EL (cell line): ENCODE measurements around the gene GPI.
"Not testable (repeated sequence)": the region's sequence is repeated elsewhere in the genome, so short reads cannot be mapped to it uniquely, and the experiment has no call there.

ENCODE experiments used
- DNase-seq: peaks from one replicate; pipeline ENCODE4 v3.0.0-alpha.2; 2016

Gene GPI

DNA sequence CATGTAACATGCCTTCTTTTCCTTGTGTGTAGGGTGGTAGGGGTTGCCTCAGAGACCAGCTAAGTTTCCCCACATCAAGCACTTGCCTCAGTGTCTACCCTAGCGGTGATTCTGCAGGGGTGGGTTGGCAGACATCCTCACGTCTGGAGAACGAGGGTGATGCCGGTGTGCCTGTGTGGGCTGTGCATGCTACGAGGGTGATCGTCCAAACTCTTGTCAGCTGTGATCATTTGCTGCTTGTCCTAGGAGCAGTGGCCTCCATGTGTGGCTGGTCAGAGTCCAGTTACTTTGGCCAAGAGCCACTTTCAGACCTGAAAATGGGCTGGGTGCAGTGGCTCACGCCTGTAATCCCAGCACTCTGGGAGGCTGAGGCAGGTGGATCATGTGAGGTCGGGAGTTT lies 5.1 kb downstream of the GPI start:
- DNase-seq, result no peak

GRCh38 chr19:34370983-34371382 lies 6.0 kb downstream of the GPI start:
- DNase-seq, result no peak

GRCh38 chr19:34373601-34374288 lies 8.7 kb downstream of the GPI start:
- DNase-seq, result no peak

DNA sequence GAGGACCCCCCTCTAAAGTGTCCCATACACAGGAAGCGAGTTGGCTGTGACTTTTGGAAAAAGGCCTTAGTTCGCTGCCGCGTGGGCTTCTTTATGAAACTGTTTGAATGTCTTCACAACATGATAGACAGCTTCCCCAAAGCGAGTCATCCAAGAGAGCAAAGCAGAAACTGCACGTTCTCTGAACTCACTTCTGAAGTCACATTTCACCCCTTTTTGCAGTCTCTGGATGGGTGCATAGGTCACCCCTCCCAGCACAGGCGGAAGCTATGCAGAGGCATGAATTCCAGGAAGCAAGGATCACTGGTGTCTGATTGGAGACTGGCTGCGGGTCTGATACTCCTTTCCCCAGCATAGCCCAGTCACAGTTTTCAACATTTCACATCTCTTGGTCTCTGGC lies 10.6 kb downstream of the GPI start:
- no peak for DNase-seq

- no peak for DNase-seq
These were observed 15.7 kb downstream of the GPI start for GRCh38 chr19:34380639-34381241.

DNA sequence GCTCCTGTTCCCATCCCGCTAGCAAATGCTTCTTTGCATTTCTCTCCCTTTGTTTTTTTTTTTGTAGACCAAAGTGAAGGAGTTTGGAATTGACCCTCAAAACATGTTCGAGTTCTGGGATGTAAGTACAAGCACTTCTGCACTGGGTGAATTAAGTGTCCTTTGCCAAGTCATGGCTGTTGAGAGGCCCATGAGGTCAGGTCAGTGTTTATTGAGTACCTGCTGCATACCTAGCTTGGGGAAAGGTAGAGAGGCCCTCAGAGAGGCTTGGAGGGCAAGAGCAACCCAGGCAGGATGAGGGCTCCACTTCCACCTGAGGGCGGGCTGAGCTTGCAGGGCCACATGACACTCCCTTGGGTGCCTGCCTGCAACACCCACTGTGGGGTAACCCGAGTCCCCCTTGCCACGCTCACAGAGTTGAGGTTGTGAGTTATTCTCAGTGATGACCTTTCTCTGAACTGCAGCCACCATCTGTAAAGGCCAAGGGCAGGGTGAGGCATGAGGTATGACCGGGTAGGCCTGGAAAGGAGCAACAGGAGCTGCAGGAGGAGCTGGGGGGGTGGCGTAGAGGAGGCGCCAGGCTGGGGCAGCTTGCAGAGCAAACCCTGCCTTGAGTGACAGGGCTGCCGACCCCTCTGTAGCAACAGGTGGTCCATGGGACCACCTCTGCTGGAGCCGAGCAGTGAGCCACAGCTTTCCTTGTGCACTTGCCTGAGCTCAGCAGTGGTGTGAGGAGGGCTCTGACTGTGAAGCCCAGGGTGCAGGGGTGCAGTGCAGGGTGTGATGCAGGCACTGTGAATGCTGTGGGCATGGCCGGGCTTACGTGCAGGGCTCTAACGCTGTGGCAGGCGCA lies 16.6 kb downstream of the GPI start:
- no peak for DNase-seq

DNA sequence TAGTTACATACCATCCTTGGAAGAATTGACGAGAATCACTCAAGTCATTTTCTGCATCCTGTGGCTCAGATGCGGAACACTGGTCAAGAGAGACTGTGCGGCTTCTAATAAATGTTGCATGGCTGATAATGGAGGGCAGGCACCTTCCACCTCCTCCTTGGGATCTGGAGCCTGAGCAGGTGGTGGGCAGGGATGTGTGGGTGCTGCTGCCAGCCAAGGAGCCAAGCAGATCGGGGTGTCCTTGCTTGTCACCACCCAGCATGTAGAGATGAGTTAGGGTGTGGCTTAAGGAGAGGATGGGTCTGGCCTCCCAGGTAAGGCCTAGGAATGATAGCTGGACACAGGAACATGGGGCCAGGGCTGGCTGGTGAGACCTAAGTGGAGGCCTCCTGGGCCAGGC lies 17.5 kb downstream of the GPI start:
- DNase-seq, result no peak

GRCh38 chr19:34383599-34383998 lies 18.6 kb downstream of the GPI start:
- DNase-seq, result no peak

GRCh38 chr19:34386645-34387445 lies 21.8 kb downstream of the GPI start:
- DNase-seq, result no peak

DNA sequence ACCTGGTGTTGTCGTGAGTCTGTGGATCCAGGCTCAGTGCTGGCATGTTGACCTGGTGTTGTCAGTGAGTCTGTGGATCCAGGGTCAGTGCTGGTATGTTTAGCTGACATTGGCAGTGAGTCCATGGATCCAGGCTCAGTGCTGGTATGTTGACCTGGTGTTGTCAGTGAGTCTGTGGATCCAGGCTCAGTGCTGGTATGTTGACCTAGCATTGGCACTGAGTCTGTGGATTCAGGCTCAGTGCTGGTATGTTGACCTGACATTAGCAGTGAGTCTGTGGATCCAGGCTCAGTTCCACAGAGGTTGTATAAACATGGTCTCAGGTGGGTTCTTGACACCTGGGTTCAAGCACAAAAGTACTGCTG lies 22.4 kb downstream of the GPI start:
- DNase-seq, result no peak

GRCh38 chr19:34388745-34389144 lies 23.7 kb downstream of the GPI start:
- not testable (repeated sequence) for DNase-seq

DNA sequence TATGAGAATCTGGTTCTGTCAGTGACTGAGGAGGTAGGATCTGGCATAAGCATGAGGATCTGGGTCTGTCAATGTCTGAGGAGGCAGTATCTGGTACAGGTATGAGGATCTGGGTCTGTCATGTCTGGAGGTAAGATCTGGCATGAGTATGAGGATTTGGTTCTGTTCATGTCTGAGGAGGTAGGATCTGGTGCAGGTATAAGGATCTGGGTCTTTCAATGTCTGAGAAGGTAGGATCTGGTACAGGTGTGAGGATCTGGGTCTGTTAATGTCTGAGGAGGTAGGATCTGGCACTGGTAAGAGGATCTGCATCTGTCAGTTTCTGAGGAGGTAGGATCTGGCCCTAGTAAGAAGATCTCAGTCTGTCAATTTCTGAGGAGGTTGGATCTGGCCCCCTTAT lies 26.8 kb downstream of the GPI start:
- DNase-seq, result no peak

DNA sequence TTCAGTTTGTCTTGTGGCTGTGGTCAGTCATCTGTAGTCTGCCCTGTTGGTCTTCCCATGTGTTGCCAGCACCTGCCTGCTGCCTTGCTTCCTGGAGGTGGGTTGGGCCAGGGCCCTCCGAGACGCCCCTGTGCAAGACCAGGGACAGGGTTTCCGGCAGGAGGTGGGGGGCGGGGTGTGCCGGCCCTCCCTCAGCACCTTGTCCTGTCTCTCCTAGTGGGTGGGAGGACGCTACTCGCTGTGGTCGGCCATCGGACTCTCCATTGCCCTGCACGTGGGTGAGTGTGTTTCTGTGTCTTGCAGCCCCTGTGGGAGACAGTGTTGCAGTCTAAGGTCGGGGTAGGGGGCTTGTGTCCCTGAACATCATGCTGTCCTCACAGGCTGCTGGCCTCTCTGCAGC lies 28.0 kb downstream of the GPI start:
- no peak for DNase-seq

DNA sequence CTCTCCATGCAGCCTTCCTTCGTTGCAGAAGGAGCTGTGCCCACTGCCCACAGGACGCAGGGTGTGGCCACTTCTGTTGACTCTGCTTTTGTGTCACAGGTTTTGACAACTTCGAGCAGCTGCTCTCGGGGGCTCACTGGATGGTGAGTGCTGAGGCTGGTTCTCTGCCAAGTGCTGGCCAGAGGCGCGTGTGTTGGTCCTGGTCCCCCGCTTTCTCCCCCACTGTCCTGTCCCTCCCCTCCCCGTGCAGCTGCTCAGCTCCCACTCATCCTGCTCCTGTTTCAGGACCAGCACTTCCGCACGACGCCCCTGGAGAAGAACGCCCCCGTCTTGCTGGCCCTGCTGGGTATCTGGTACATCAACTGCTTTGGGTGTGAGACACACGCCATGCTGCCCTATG lies 28.6 kb downstream of the GPI start:
- DNase-seq, result no peak

DNA sequence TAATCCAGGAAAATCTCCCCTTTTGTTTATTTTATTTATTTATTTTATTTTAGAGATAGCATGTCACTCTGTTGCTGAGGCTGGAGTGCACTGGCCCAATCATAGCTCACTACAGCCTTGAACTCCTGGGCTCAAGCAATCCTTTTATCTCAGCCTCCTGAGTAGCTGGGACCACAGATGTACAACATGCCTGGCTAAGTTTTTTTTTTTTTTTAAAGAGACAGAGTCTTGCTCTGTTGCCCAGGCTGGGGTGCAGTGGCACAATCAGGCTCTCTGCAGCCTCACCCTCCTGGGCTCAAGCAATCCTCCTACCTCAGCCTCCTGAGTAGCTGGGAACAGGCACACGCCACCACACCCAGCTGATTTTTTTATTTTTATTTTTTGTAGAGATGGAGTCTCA lies 32.9 kb downstream of the GPI start:
- DNase-seq, result no peak

DNA sequence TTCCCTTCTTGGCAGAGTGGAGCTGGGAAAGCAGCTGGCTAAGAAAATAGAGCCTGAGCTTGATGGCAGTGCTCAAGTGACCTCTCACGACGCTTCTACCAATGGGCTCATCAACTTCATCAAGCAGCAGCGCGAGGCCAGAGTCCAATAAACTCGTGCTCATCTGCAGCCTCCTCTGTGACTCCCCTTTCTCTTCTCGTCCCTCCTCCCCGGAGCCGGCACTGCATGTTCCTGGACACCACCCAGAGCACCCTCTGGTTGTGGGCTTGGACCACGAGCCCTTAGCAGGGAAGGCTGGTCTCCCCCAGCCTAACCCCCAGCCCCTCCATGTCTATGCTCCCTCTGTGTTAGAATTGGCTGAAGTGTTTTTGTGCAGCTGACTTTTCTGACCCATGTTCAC lies 34.9 kb downstream of the GPI start:
- no peak for DNase-seq

- not testable (repeated sequence) for DNase-seq
These were observed 35.8 kb downstream of the GPI start for GRCh38 chr19:34400844-34401243.

GRCh38 chr19:34402074-34402600 lies 37.1 kb downstream of the GPI start:
- DNase-seq, result no peak

- DNase-seq, result no peak
These were observed 38.8 kb downstream of the GPI start for GRCh38 chr19:34403784-34404108.

- peak; percentile 88 for DNase-seq
These were observed 39.3 kb downstream of the GPI start, which contains the start of gene PDCD2L for GRCh38 chr19:34404109-34404909. Gene PDCD2L (plus strand): TSS chr19:34404399. CDS start chr19:34404431, 32 bp downstream.

DNA sequence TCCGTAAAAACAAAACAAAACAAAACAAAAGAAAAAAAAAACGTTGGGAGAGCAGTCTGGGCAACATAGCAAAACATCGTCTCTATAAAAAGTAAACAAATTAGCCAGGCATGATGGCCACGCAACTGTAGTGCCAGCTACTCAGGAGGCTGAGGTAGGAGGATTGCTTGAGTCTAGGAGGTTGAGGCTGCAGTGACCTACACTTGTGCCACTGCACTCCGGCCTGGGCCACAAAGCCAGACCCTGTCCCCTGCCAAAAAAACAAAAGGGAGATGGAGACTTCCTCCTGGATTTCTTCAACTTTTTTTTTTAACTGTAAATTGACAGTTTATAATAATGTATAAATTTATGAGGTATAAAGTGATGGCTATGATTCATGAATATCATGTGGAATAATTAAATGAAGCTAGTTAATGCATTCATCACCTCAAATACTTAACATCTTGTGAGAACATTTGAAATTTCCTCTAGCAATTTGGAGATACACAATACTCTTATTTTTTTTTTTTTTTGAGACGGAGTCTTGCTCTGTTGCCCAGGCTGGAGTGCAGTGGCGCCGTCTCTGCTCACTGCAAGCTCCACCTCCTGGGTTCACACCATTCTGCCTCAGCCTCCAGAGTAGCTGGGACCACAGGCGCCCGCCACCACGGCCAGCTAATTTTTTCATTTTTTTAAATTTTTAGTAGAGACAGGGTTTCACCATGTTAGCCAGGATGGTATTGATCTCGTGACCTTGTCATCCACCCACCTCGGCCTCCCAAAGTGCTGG lies 41.1 kb downstream of the GPI start:
- no peak for DNase-seq
